WI38 (cell line): Measurements from ENCODE around the gene SLX4IP.

ENCODE experiments used
- H3K4me3 ChIP-seq: 2 replicates; pipeline ENCODE4 v1.5.1; 2011; ENCODE audit warnings: low read depth, mild to moderate bottlenecking, control low read depth, low read length
- TF ChIP-seq, protein P1 (sequence below): IDR thresholded peaks from 2 replicates; pipeline ENCODE4 v1.5.1; 2012; ENCODE audit warnings: low read depth, mild to moderate bottlenecking, control low read depth, low read length

Gene SLX4IP

GRCh38 chr20:10474606-10475184 lies 39.6 kb downstream of the SLX4IP start:
- TF ChIP-seq, protein P1, sequence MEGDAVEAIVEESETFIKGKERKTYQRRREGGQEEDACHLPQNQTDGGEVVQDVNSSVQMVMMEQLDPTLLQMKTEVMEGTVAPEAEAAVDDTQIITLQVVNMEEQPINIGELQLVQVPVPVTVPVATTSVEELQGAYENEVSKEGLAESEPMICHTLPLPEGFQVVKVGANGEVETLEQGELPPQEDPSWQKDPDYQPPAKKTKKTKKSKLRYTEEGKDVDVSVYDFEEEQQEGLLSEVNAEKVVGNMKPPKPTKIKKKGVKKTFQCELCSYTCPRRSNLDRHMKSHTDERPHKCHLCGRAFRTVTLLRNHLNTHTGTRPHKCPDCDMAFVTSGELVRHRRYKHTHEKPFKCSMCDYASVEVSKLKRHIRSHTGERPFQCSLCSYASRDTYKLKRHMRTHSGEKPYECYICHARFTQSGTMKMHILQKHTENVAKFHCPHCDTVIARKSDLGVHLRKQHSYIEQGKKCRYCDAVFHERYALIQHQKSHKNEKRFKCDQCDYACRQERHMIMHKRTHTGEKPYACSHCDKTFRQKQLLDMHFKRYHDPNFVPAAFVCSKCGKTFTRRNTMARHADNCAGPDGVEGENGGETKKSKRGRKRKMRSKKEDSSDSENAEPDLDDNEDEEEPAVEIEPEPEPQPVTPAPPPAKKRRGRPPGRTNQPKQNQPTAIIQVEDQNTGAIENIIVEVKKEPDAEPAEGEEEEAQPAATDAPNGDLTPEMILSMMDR = no peak
- no peak overlapping the region for H3K4me3 ChIP-seq

- no peak overlapping the region for H3K4me3 ChIP-seq
- TF ChIP-seq, protein P1 = no peak
These were observed 40.1 kb downstream of the SLX4IP start for GRCh38 chr20:10475225-10475624.

- H3K4me3 ChIP-seq = no peak overlapping the region
- TF ChIP-seq, protein P1 = no peak
These were observed 41.2 kb downstream of the SLX4IP start for GRCh38 chr20:10476319-10476724.

GRCh38 chr20:10478205-10478604 lies 43.1 kb downstream of the SLX4IP start:
- TF ChIP-seq, protein P1 = no peak

DNA sequence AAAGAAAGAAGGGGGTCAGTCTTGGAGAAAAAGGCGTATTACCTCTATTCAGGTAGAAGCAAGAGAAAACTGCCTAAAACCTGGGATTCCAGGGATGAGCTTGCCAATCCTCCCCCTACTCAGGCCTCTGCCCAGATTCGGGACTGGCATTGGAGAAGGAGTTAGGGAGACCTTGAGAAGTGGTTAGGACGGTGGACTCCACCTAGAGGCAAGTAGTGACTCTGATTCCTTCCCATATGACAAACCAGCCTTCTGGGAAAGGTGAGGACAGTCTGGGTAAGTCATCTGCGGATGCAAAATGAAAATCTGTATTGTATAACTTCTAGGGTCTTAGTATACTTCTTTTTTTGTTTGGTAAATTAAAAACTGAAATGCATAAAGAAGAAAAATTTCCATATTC lies 43.8 kb downstream of the SLX4IP start:
- TF ChIP-seq, protein P1 = no peak
- H3K4me3 ChIP-seq = no peak overlapping the region

More at GRCh38 chr20:10478205-10478604, 43.1 kb downstream of the SLX4IP start:
- no peak overlapping the region for H3K4me3 ChIP-seq

- no peak overlapping the region for H3K4me3 ChIP-seq
- TF ChIP-seq, protein P1 = no peak
These were observed 46.6 kb downstream of the SLX4IP start for GRCh38 chr20:10481676-10482075.

DNA sequence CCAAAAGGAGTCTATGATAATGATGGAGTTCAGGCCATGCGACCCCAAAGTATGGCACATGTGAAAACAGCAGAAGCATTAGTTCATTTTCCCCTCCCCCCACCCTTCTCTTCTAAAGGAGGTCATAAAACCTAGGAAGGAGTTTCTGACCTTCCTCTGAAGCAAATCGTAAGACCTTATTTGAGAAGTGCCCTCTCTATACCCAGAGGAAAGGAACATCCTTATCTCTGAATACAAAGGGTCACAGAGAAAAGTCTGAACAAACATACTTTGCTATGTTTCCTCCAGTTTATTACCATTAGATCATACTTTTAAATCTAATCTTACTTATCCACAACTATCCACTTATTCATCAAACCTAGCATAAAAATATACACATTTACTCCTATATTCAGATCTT lies 48.6 kb downstream of the SLX4IP start:
- TF ChIP-seq, protein P1 = no peak
- H3K4me3 ChIP-seq = no peak overlapping the region
